K562 (cell line): ENCODE measurements around the gene IL12RB1. TPM values are rescaled to one million over a fixed set of nuclear protein-coding genes. Genes with fewer than 3 reads are reported as not detected.
A peak's percentile ranks its signal among the peaks of the same experiment; 100 is the strongest.

Experiments used
- ATAC-seq: fragments of 200-7000 bp; cut with Tn5 transposase; 3 replicates; pipeline ENCODE4 v1.9.1; 2020; ENCODE audit warnings: moderate library complexity
- BruUV-seq: library from RNA; stranded (reverse); fragments of 400-500 nt; replicated peaks from 2 replicates; lab custom pipeline; 2021; lab: Mats Ljungman, UMichigan
- CTCF ChIA-PET: fragments of 300-600 bp; formaldehyde crosslinking; extraction: SDS; loops from one replicate; lab custom pipeline; 2021; ENCODE audit warnings: low intra/inter-chr PET ratio; lab: Yijun Ruan, JAX
- POLR2A ChIA-PET: fragments of 300-600, 350-650 bp; sonication (Branson Sonifier 250); formaldehyde crosslinking; extraction: SDS; loops from one replicate; lab custom pipeline; 2021; ENCODE audit warnings: antibody characterized with exemption, inconsistent platforms; lab: Yijun Ruan, JAX
- DNase-seq, 4 experiments: peaks; one replicate each; pipeline versions ENCODE4 v3.0.0 to v3.0.0-alpha.2; 2011 to 2018; ENCODE audit warnings: low spot score in 3 of 4, mixed read lengths in 3 of 4; ENCODE audit errors: extremely low read depth in 1 of 4
- FAIRE-seq: peaks from 2 replicates; lab custom pipeline; 2011; peaks lifted over from hg19 to GRCh38; lab: Jason Lieb, UNC
- H2AFZ ChIP-seq: 2 replicates; pipeline ENCODE4 v1.6.0; 2011; ENCODE audit warnings: low read depth, low read length, control low read depth, inconsistent platforms
- H3K27ac ChIP-seq: fragments of 200-600 bp; 3 replicates; pipeline ENCODE4 v1.8.0; 2011; ENCODE audit warnings: low read depth, mild to moderate bottlenecking, control low read depth, inconsistent platforms, low read length, moderate library complexity, mixed read lengths; ENCODE audit errors: extremely low read depth
- H3K27me3 ChIP-seq, 2 experiments: fragments of 300-600 bp in 1 of 2; 2 replicates in 1 of 2; 3 replicates in 1 of 2; pipeline versions ENCODE4 v1.6.0 to v1.8.0; 2011; ENCODE audit warnings: inconsistent platforms in 2 of 2, low read length in 2 of 2, mild to moderate bottlenecking in 1 of 2, mixed read lengths in 1 of 2, moderate library complexity in 1 of 2; ENCODE audit not compliant: control insufficient read depth in 2 of 2, insufficient read depth in 2 of 2
- H3K36me3 ChIP-seq: fragments of 300-600 bp; 3 replicates; pipeline ENCODE4 v1.8.0; 2011; ENCODE audit warnings: mild to moderate bottlenecking, low read length, inconsistent platforms; ENCODE audit not compliant: control insufficient read depth, insufficient read depth
- H3K4me1 ChIP-seq, 2 experiments: fragments of 200-600 bp in 1 of 2; replicated peaks in 1 of 2; 2 replicates in 1 of 2; 3 replicates in 1 of 2; pipeline versions ENCODE4 v1.5.1 to v1.8.0; 2011; ENCODE audit warnings: inconsistent platforms in 2 of 2, low read length in 2 of 2, mild to moderate bottlenecking in 1 of 2, mixed read lengths in 1 of 2, moderate library complexity in 1 of 2; ENCODE audit not compliant: control insufficient read depth in 2 of 2, insufficient read depth in 2 of 2
- H3K4me2 ChIP-seq: 2 replicates; pipeline ENCODE4 v1.6.1; 2011; ENCODE audit warnings: low read length, control low read depth, inconsistent platforms, mixed read lengths; ENCODE audit not compliant: insufficient read depth
- H3K4me3 ChIP-seq: fragments of 200-600 bp; sonication (generic), shearing (Covaris generic); 2 replicates; pipeline ENCODE4 v1.5.1; 2016; ENCODE audit warnings: control low read depth, inconsistent platforms
- H3K79me2 ChIP-seq: fragments of 200-600 bp; 3 replicates; pipeline ENCODE4 v1.8.0; 2011; ENCODE audit warnings: low read length, inconsistent platforms; ENCODE audit not compliant: control insufficient read depth, insufficient read depth
- H3K9ac ChIP-seq, 2 experiments: 2 replicates each; pipeline versions ENCODE4 v1.6.0 to v1.6.1; 2011; ENCODE audit warnings: low read depth in 2 of 2, low read length in 2 of 2, control low read depth in 1 of 2, inconsistent platforms in 1 of 2, mild to moderate bottlenecking in 1 of 2, mixed read lengths in 1 of 2; ENCODE audit not compliant: insufficient read depth in 1 of 2
- H3K9me1 ChIP-seq: one replicate; pipeline ENCODE4 v1.6.0; 2011; ENCODE audit warnings: inconsistent platforms, mild to moderate bottlenecking, low read length, moderate library complexity; ENCODE audit not compliant: control insufficient read depth, insufficient read depth
- H3K9me3 ChIP-seq: replicated peaks from 2 replicates; pipeline ENCODE4 v1.5.1; 2011; ENCODE audit warnings: low read depth, low read length, inconsistent platforms; ENCODE audit not compliant: control insufficient read depth, insufficient read depth
- H4K20me1 ChIP-seq: replicated peaks from 2 replicates; pipeline ENCODE4 v1.6.1; 2011; ENCODE audit warnings: low read length, inconsistent platforms, mixed read lengths; ENCODE audit not compliant: control insufficient read depth, insufficient read depth
- MAFF ChIP-seq: IDR thresholded peaks from 2 replicates; pipeline ENCODE4 v1.6.1; 2012; ENCODE audit warnings: low read length, improper control_type of control experiment
- NELFE ChIP-seq: IDR thresholded peaks from 2 replicates; pipeline ENCODE4 v1.6.1; 2011; ENCODE audit warnings: mild to moderate bottlenecking; ENCODE audit not compliant: insufficient read depth, insufficient read length
- TBP ChIP-seq: optimal IDR thresholded peaks from 2 replicates; pipeline ENCODE3; 2011; ENCODE audit warnings: low read depth, low read length, improper control_type of control experiment
- ZNF586 ChIP-seq: fragments of 450-650 bp; formaldehyde crosslinking; conservative IDR thresholded peaks from 2 replicates; pipeline ENCODE4 v1.4.0; 2020; ENCODE audit warnings: mild to moderate bottlenecking, moderate library complexity
- WGBS: fragments of 100-300 bp; shearing (Covaris generic); methylation state at CpG from one replicate; pipeline ENCODE4 v1.1.6; 2016; ENCODE audit warnings: low coverage, mixed read lengths; ENCODE audit not compliant: insufficient coverage; ENCODE audit errors: missing lambda C conversion rate; 5-methylcytosine and 5-hydroxymethylcytosine counted together
- in situ Hi-C: fragments of 300-500 bp; cut with MboI; formaldehyde crosslinking; loops from 4 replicates; pipeline ENCODE4 v1.15.0; 2018; ENCODE audit warnings: inconsistent platforms, mixed read lengths
- intact Hi-C: fragments of 100-400 bp; cut with micrococcal nuclease; formaldehyde crosslinking; loops from 2 replicates; pipeline ENCODE4 v1.14.2; 2022
- polyA plus RNA-seq, 8 experiments: library from polyadenylated mRNA; depleted of rRNA in 4 of 8; stranded (reverse) in 5 of 8; unstranded in 3 of 8; fragments of >200 nt; fragmentation: Nextera tagmentation in 2 of 8; fragmentation: Illumina TruSeq in 1 of 8; extraction: Ambion mirVana in 2 of 8; extraction: Trizol in 1 of 8; gene quantifications; 2 replicates each; pipeline versions ENCODE4 v1.2.1 to v1.2.3, GENCODE V29; 2011 to 2014; ENCODE audit warnings: inconsistent platforms in 1 of 8, missing spikeins in 1 of 8
- total RNA-seq, 7 experiments: library from RNA; depleted of rRNA in 6 of 7; stranded (reverse); fragments of >200 nt in 6 of 7; fragmentation: Illumina TruSeq in 2 of 7; extraction: Trizol in 2 of 7; gene quantifications; 2 replicates each; pipeline versions ENCODE4 v1.2.1 to v1.2.3, GENCODE V29; 2011 to 2021; ENCODE audit warnings: low replicate concordance in 1 of 7
- TF ChIP-seq, protein P1 (sequence below): sonication (generic); formaldehyde crosslinking; IDR thresholded peaks from 2 replicates; pipeline ENCODE4 v1.8.0; 2022; ENCODE audit warnings: mild to moderate bottlenecking, missing genetic modification reagents, borderline replicate concordance

Gene IL12RB1
- total and polyA plus RNA-seq, 9 of the 15 experiments (the other 6 are each of a cell fraction or from before 2014, with no cell fraction given), result 0.04 to 0.07 (median 0.06) TPM; not detected in 5

DNA sequence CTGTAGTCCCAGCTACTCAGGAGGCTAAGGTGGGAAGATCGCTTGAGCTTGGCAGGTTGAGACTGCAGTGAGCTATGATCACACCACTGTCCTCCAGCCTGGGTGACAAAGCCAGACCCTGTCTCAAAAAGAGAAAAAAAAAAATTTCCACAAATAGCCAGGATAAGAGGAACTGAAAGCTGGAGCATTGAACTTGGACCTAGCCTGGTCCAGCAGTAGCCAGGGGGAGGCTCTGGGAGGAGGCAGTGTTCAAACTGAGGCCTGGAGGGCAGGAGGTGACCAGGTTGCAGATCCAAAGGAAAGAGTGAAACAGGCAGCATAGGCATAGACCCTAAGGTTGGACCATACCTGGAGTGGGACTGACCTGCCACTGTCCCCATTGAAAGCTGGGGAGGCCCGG, 39.4 kb upstream of the IL12RB1 start (continued):
- TF ChIP-seq, protein P1, sequence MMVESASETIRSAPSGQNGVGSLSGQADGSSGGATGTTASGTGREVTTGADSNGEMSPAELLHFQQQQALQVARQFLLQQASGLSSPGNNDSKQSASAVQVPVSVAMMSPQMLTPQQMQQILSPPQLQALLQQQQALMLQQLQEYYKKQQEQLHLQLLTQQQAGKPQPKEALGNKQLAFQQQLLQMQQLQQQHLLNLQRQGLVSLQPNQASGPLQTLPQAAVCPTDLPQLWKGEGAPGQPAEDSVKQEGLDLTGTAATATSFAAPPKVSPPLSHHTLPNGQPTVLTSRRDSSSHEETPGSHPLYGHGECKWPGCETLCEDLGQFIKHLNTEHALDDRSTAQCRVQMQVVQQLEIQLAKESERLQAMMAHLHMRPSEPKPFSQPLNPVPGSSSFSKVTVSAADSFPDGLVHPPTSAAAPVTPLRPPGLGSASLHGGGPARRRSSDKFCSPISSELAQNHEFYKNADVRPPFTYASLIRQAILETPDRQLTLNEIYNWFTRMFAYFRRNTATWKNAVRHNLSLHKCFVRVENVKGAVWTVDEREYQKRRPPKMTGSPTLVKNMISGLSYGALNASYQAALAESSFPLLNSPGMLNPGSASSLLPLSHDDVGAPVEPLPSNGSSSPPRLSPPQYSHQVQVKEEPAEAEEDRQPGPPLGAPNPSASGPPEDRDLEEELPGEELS (CRISPR knock-in tag), result no peak
- no peak for TF ChIP-seq NELFE
- TF ChIP-seq, all 486 proteins: peak for 0

DNA sequence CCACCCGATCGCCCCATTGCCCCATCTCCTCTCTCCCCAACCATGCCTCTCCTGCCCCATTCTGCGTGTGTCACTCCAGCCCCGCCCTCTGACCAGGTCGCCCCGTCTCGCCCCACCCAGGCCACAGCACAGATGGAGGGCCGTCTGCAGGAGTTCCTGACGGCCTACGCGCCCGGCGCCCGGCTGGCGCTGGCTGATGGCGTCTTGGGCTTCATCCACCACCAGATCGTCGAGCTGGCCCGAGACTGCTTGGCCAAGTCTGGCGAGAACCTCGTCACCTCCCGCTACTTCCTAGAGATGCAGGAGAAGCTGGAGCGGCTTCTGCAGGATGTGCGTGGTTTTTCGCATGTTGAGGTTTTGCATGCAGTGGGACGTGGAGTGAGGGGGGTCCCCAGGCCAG, 37.1 kb upstream of the IL12RB1 start:
- H3K9ac ChIP-seq, result peak overlapping the region in 1 of 2 experiments; percentile 36; a peak in 1 of 4 replicates
- no peak overlapping the region for H3K27ac ChIP-seq
- FAIRE-seq, result no peak
- no peaks in the 10 kb centered on the region for H3K9me1 ChIP-seq
- no peak for ATAC-seq
- in situ Hi-C loops, result no loop called here
- BruUV-seq, result no TSS peak
- H3K36me3 ChIP-seq, result peaks cover 45% of the 10 kb centered on the region; the same call in 2 of the 3 replicates
- ChIA-PET POLR2A (interaction anchor here (0.5 to 1.0 kb wide), 3 partner anchors 28 to 168 kb away, joined by 3 to 4 read pairs (median 3); no protein-coding TSS in a partner anchor), CTCF (no interaction called here)
- 94% methylated on average over 8 of the region's 26 CpGs for WGBS
- H3K27me3 ChIP-seq, result no peaks in the 10 kb centered on the region
- H2AFZ ChIP-seq, result no peak overlapping the region
- no peaks in the 10 kb centered on the region for H3K9me3 ChIP-seq
- H3K4me2 ChIP-seq, result no peak overlapping the region
- peaks cover 6% of the 10 kb centered on the region; the same call in 1 of the 3 replicates for H3K79me2 ChIP-seq
- H3K4me3 ChIP-seq, result no peak overlapping the region
- H4K20me1 ChIP-seq, result 0 out of 2 replicates have a peak, but pooled peaks cover 1% of the 10 kb centered on the region
- intact Hi-C loops, result no loop called here
- no peak for DNase-seq
- H3K4me1 ChIP-seq, result peaks cover 3 to 23% of the 10 kb centered on the region in 2 experiments; a peak in 3 of 5 replicates
- no peak for TF ChIP-seq ZNF586 (CRISPR knock-in tag)
- no peak for TF ChIP-seq TBP
- TF ChIP-seq MAFF, result no peak
- TF ChIP-seq, all 486 proteins: peak for 0
